Ovary (tissue), 9 donors: ENCODE data around the gene C3orf49. TPM values are rescaled to one million over a fixed set of nuclear protein-coding genes. Genes with fewer than 3 reads are reported as not detected.

Experiments
- DNase-seq, 5 donors: peaks; one replicate each; pipeline ENCODE4 v3.0.0-alpha.2; 2019 to 2020
- H3K27ac ChIP-seq, 2 donors: fragments of 200-600 bp; one replicate each; pipeline versions ENCODE4 v1.5.1 to v1.8.0; 2019 to 2022
- H3K27me3 ChIP-seq: fragments of 200-600 bp; one replicate; pipeline ENCODE4 v1.8.0; 2022
- H3K36me3 ChIP-seq: fragments of 200-600 bp; sonication (generic); one replicate; pipeline ENCODE4 v1.5.1; 2019
- H3K4me1 ChIP-seq: one replicate; pipeline ENCODE4 v1.8.1; 2013; ENCODE audit warnings: mild to moderate bottlenecking, moderate library complexity; ENCODE audit not compliant: insufficient read depth
- H3K4me3 ChIP-seq: fragments of 200-600 bp; sonication (generic); one replicate; pipeline ENCODE4 v1.5.1; 2017
- H3K9me3 ChIP-seq, 2 donors: fragments of 200-600 bp in 1 of 2; sonication (generic) in 1 of 2; one replicate each; pipeline versions ENCODE4 v1.5.1 to v1.8.1; 2013 to 2019; ENCODE audit warnings: mild to moderate bottlenecking in 1 of 2, moderate library complexity in 1 of 2
- CTCF ChIP-seq, 3 donors: fragments of 450-650 bp in 2 of 3; fragments of 200-600 bp in 1 of 3; IDR thresholded peaks; one replicate each; pipeline versions ENCODE4 v1.5.1 to v1.8.0; 2016 to 2022; ENCODE audit warnings: antibody characterized with exemption in 3 of 3, mild to moderate bottlenecking in 1 of 3
- EP300 ChIP-seq: sonication (generic); formaldehyde crosslinking; IDR thresholded peaks from one replicate; pipeline ENCODE4 v1.6.1; 2017; ENCODE audit warnings: antibody characterized with exemption
- POLR2A ChIP-seq: fragments of 450-650 bp; IDR thresholded peaks from one replicate; pipeline ENCODE4 v1.6.1; 2017; ENCODE audit warnings: antibody characterized with exemption, mild to moderate bottlenecking, moderate library complexity
- WGBS, 3 donors: extraction: QIAGEN DNeasy Blood & Tissue Kit in 1 of 3; methylation state at CpG; one replicate each; pipeline versions ENCODE4 v1.1.5 to v1.1.7; 2013 to 2017; 5-methylcytosine and 5-hydroxymethylcytosine counted together
- intact Hi-C, 4 donors: fragments of 100-400 bp; cut with DNase I; formaldehyde crosslinking; loops; one replicate each; pipeline versions ENCODE4 v1.11.0 to v1.15.1; 2022 to 2023
- polyA plus RNA-seq, 2 donors: library from polyadenylated mRNA; stranded (reverse); fragments of 200-250 nt in 1 of 2; fragments of 350-450 nt in 1 of 2; fragmentation: Illumina TruSeq in 1 of 2; extraction: RNeasy Lipid Tissue Mini Kit (QIAGEN cat#74804) in 1 of 2; gene quantifications; one replicate each; pipeline ENCODE4 v1.2.3, GENCODE V29; 2013 to 2014
- total RNA-seq, 7 donors: library from RNA; depleted of rRNA in 2 of 7; stranded (reverse); fragments of >200 nt in 2 of 7; fragmentation: NEBNext Ultra II Directional in 3 of 7; extraction: Animal tissue kit (Norgen Biotek cat#: 25700) in 3 of 7; gene quantifications; one replicate each; pipeline versions ENCODE4 v1.1.0 to v1.2.4, GENCODE V29; 2016 to 2023
- donor health status: DM: no; HTN: no; CAD: no; lungs with moderate emphysema.
- donor health status: DM: no; HTN: no; CAD: no.
- donor health status: Bipolar disorder and iron deficiency.
- donor health status: DM: yes; HTN: yes; CAD: no.
- donor health status: DM: no; HTN: no; CAD: no.
- donor health status: DM: yes; HTN: yes; CAD: no.

Gene C3orf49
- total and polyA plus RNA-seq, 9 donors, result not detected

GRCh38 chr3:63855333-63855940, 36.3 kb downstream of the C3orf49 start:
- Histone ChIP-seq H3K27ac (no peak overlapping the region), H3K36me3 (no peaks in the 10 kb centered on the region), H3K4me1 (no peaks in the 10 kb centered on the region), H3K9me3 (no peaks in the 10 kb centered on the region), H3K4me3 (no peak overlapping the region), H3K27me3 (no peaks in the 10 kb centered on the region)
- no peak for DNase-seq
- intact Hi-C loops, result no loop called here
- WGBS, 3 donors, result 8 to 23% (median 11%) methylated on average over 1 of the region's 1 CpG
- TF ChIP-seq POLR2A (no peak), EP300 (no peak), CTCF (IDR thresholded peaks at IDR 0.05) (no peak)

GRCh38 chr3:63857311-63857710, 38.2 kb downstream of the C3orf49 start:
- Histone ChIP-seq H3K27ac (no peak overlapping the region), H3K4me1 (no peaks in the 10 kb centered on the region), H3K4me3 (no peak overlapping the region), H3K27me3 (no peaks in the 10 kb centered on the region), H3K9me3 (no peaks in the 10 kb centered on the region), H3K36me3 (no peaks in the 10 kb centered on the region)
- DNase-seq, result no peak
- no peak for TF ChIP-seq EP300
- TF ChIP-seq POLR2A, result no peak
- TF ChIP-seq CTCF (IDR thresholded peaks at IDR 0.05), result no peak
- intact Hi-C loops, result no loop called here
- 74 to 77% (median 75%) methylated on average over 2 of the region's 2 CpGs for WGBS, 3 donors

GRCh38 chr3:63860776-63861175, 41.7 kb downstream of the C3orf49 start:
- Histone ChIP-seq H3K27me3 (no peaks in the 10 kb centered on the region), H3K27ac (no peak overlapping the region), H3K36me3 (no peaks in the 10 kb centered on the region), H3K4me3 (no peak overlapping the region), H3K4me1 (peaks cover 7% of the 10 kb centered on the region), H3K9me3 (no peaks in the 10 kb centered on the region)
- whole genome bisulfite sequencing, 3 donors, result 90 to 92% (median 91%) methylated on average over 3 of the region's 3 CpGs
- intact Hi-C loops, result loop anchor here in 1 of 4 donors (5.0 kb wide), 1 partner anchor 52 kb away; the partner anchor contains the start of gene SCAANT1
- no peak for DNase-seq
- no peak for TF ChIP-seq POLR2A
- no peak for TF ChIP-seq CTCF (IDR thresholded peaks at IDR 0.05)
- no peak for TF ChIP-seq EP300

GRCh38 chr3:63861306-63861705, 42.2 kb downstream of the C3orf49 start:
- H3K4me1 ChIP-seq, result peaks cover 7% of the 10 kb centered on the region
- H3K4me3 ChIP-seq, result no peak overlapping the region
- 86 to 92% (median 92%) methylated on average over 5 of the region's 5 CpGs for WGBS, 3 donors
- no peaks in the 10 kb centered on the region for H3K36me3 ChIP-seq
- intact Hi-C loops, result loop anchor here in 1 of 4 donors (5.0 kb wide), 1 partner anchor 51 kb away; the partner anchor contains the start of gene SCAANT1
- H3K27ac ChIP-seq, result no peak overlapping the region
- no peak for TF ChIP-seq POLR2A
- TF ChIP-seq CTCF (IDR thresholded peaks at IDR 0.05), result no peak
- TF ChIP-seq EP300, result no peak
- DNase-seq, result no peak
- H3K9me3 ChIP-seq, result no peaks in the 10 kb centered on the region
- no peaks in the 10 kb centered on the region for H3K27me3 ChIP-seq
